WTC11 (cell line): ENCODE results near the gene PPP1R3F. TPM values are rescaled to one million over a fixed set of nuclear protein-coding genes. Genes with fewer than 3 reads are reported as not detected.

Source experiments
- ATAC-seq: fragments of 200-7000 bp; cut with Tn5 transposase; 2 replicates; pipeline ENCODE4 v1.10.0; 2021; ENCODE audit warnings: mild to moderate bottlenecking, moderate library complexity
- CTCF ChIA-PET: fragments of 300-600 bp; sonication (Branson Sonifier 250); formaldehyde crosslinking; loops from one replicate; lab custom pipeline; 2021; ENCODE audit warnings: antibody characterized with exemption; lab: Charles Lee
- POLR2A ChIA-PET: fragments of 350-600 bp; sonication (Branson Sonifier 250); formaldehyde crosslinking; loops from one replicate; lab custom pipeline; 2021; ENCODE audit warnings: antibody characterized with exemption; lab: Charles Lee
- DNase-seq: peaks from one replicate; pipeline ENCODE4 v3.0.0; 2021; ENCODE audit warnings: low spot score
- H3K27ac Mint-ChIP-seq: 2 replicates; pipeline ENCODE4 v1.8.0; 2021; ENCODE audit warnings: mixed read lengths
- H3K27me3 Mint-ChIP-seq: 2 replicates; pipeline ENCODE4 v1.8.0; 2021; ENCODE audit warnings: low read depth, mild to moderate bottlenecking, moderate library complexity, mixed read lengths
- H3K36me3 Mint-ChIP-seq: 2 replicates; pipeline ENCODE4 v1.8.0; 2021; ENCODE audit warnings: mixed read lengths
- H3K4me1 Mint-ChIP-seq: 2 replicates; pipeline ENCODE4 v1.8.0; 2022; ENCODE audit warnings: mixed read lengths
- H3K4me3 Mint-ChIP-seq: 2 replicates; pipeline ENCODE4 v1.8.0; 2021; ENCODE audit warnings: mild to moderate bottlenecking, moderate library complexity, mixed read lengths
- H3K9me3 Mint-ChIP-seq: 2 replicates; pipeline ENCODE4 v1.8.0; 2021; ENCODE audit warnings: mixed read lengths
- ELF4 ChIP-seq: sonication (generic); formaldehyde crosslinking; IDR thresholded peaks from 2 replicates; pipeline ENCODE4 v1.8.1; 2022; ENCODE audit warnings: low read depth, mild to moderate bottlenecking, moderate library complexity, missing genetic modification reagents
- JUN ChIP-seq: sonication (generic); formaldehyde crosslinking; IDR thresholded peaks from 2 replicates; pipeline ENCODE4 v1.8.0; 2023; ENCODE audit warnings: mild to moderate bottlenecking, missing genetic modification reagents
- SMAD3 ChIP-seq: sonication (generic); formaldehyde crosslinking; IDR thresholded peaks from 2 replicates; pipeline ENCODE4 v1.8.0; 2022; ENCODE audit warnings: missing genetic modification reagents, mild to moderate bottlenecking, borderline replicate concordance
- TEAD4 ChIP-seq: sonication (generic); formaldehyde crosslinking; IDR thresholded peaks from 2 replicates; pipeline ENCODE4 v1.8.0; 2022; ENCODE audit warnings: mild to moderate bottlenecking, missing genetic modification reagents
- total RNA-seq: library from RNA; stranded (reverse); gene quantifications from 3 replicates; pipeline ENCODE4 v1.2.3, GENCODE V29; 2021
- TF ChIP-seq, protein P1 (sequence below): sonication (generic); formaldehyde crosslinking; IDR thresholded peaks from 2 replicates; pipeline ENCODE4 v1.8.0; 2023; ENCODE audit warnings: missing genetic modification reagents, mild to moderate bottlenecking, borderline replicate concordance
- TF ChIP-seq, protein P2 (sequence below): fragments of 200-600 bp; IDR thresholded peaks from 2 replicates; pipeline ENCODE4 v1.8.0; 2022; ENCODE audit warnings: antibody characterized with exemption
- TF ChIP-seq, protein P3 (sequence below): sonication (generic); formaldehyde crosslinking; IDR thresholded peaks from 2 replicates; pipeline ENCODE4 v1.8.0; 2022; ENCODE audit warnings: mild to moderate bottlenecking, missing genetic modification reagents
- TF ChIP-seq, protein P4 (sequence below): sonication (generic); formaldehyde crosslinking; conservative IDR thresholded peaks from 2 replicates; pipeline ENCODE4 v1.8.1; 2022; ENCODE audit warnings: mild to moderate bottlenecking, missing genetic modification reagents
- TF ChIP-seq, protein P5 (sequence below): sonication (generic); formaldehyde crosslinking; IDR thresholded peaks from 2 replicates; pipeline ENCODE4 v1.8.1; 2023; ENCODE audit warnings: mild to moderate bottlenecking, missing genetic modification reagents
- TF ChIP-seq, protein P6 (sequence below): fragments of 250-450 bp; sonication (Bioruptor Pico); IDR thresholded peaks from 2 replicates; pipeline ENCODE4 v1.9.0; 2021; ENCODE audit warnings: mild to moderate bottlenecking, borderline replicate concordance
- TF ChIP-seq, protein P7 (sequence below): sonication (generic); formaldehyde crosslinking; IDR thresholded peaks from 2 replicates; pipeline ENCODE4 v1.8.1; 2023; ENCODE audit warnings: mild to moderate bottlenecking, missing genetic modification reagents, borderline replicate concordance
- TF ChIP-seq, protein P8 (sequence below): sonication (generic); formaldehyde crosslinking; IDR thresholded peaks from 2 replicates; pipeline ENCODE4 v1.8.0; 2022; ENCODE audit warnings: missing genetic modification reagents

Gene PPP1R3F
- total RNA-seq, 1 experiment from 2014 or later = 7.0 TPM

DNA sequence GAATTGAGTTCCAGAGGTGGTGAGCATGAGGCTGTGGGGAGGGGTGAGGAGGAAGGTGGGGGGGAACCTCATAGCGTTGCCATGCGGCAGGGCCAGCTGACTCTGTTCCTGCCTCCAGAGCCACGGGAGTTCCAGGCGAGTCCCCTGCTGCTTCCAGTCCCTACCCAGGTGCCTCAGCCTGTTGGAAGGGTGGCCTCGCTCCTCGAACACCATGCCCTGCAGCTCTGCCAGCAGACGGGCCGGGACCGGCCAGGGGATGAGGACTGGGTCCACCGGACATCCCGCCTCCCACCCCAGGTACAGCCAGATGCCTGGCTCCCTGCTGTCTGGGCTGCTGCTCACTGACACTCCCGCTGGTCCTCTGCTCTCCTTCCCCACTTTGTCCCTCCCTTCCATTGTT is 26.4 kb upstream of the PPP1R3F start:
- TF ChIP-seq, protein P1, sequence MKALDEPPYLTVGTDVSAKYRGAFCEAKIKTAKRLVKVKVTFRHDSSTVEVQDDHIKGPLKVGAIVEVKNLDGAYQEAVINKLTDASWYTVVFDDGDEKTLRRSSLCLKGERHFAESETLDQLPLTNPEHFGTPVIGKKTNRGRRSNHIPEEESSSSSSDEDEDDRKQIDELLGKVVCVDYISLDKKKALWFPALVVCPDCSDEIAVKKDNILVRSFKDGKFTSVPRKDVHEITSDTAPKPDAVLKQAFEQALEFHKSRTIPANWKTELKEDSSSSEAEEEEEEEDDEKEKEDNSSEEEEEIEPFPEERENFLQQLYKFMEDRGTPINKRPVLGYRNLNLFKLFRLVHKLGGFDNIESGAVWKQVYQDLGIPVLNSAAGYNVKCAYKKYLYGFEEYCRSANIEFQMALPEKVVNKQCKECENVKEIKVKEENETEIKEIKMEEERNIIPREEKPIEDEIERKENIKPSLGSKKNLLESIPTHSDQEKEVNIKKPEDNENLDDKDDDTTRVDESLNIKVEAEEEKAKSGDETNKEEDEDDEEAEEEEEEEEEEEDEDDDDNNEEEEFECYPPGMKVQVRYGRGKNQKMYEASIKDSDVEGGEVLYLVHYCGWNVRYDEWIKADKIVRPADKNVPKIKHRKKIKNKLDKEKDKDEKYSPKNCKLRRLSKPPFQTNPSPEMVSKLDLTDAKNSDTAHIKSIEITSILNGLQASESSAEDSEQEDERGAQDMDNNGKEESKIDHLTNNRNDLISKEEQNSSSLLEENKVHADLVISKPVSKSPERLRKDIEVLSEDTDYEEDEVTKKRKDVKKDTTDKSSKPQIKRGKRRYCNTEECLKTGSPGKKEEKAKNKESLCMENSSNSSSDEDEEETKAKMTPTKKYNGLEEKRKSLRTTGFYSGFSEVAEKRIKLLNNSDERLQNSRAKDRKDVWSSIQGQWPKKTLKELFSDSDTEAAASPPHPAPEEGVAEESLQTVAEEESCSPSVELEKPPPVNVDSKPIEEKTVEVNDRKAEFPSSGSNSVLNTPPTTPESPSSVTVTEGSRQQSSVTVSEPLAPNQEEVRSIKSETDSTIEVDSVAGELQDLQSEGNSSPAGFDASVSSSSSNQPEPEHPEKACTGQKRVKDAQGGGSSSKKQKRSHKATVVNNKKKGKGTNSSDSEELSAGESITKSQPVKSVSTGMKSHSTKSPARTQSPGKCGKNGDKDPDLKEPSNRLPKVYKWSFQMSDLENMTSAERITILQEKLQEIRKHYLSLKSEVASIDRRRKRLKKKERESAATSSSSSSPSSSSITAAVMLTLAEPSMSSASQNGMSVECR = no peak
- TF ChIP-seq, protein P2, sequence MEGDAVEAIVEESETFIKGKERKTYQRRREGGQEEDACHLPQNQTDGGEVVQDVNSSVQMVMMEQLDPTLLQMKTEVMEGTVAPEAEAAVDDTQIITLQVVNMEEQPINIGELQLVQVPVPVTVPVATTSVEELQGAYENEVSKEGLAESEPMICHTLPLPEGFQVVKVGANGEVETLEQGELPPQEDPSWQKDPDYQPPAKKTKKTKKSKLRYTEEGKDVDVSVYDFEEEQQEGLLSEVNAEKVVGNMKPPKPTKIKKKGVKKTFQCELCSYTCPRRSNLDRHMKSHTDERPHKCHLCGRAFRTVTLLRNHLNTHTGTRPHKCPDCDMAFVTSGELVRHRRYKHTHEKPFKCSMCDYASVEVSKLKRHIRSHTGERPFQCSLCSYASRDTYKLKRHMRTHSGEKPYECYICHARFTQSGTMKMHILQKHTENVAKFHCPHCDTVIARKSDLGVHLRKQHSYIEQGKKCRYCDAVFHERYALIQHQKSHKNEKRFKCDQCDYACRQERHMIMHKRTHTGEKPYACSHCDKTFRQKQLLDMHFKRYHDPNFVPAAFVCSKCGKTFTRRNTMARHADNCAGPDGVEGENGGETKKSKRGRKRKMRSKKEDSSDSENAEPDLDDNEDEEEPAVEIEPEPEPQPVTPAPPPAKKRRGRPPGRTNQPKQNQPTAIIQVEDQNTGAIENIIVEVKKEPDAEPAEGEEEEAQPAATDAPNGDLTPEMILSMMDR = no peak
- TF ChIP-seq, protein P3, sequence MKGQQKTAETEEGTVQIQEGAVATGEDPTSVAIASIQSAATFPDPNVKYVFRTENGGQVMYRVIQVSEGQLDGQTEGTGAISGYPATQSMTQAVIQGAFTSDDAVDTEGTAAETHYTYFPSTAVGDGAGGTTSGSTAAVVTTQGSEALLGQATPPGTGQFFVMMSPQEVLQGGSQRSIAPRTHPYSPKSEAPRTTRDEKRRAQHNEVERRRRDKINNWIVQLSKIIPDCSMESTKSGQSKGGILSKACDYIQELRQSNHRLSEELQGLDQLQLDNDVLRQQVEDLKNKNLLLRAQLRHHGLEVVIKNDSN (CRISPR knock-in tag) = no peak
- TF ChIP-seq, protein P4, sequence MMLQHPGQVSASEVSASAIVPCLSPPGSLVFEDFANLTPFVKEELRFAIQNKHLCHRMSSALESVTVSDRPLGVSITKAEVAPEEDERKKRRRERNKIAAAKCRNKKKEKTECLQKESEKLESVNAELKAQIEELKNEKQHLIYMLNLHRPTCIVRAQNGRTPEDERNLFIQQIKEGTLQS (CRISPR knock-in tag) = no peak
- TF ChIP-seq, protein P5, sequence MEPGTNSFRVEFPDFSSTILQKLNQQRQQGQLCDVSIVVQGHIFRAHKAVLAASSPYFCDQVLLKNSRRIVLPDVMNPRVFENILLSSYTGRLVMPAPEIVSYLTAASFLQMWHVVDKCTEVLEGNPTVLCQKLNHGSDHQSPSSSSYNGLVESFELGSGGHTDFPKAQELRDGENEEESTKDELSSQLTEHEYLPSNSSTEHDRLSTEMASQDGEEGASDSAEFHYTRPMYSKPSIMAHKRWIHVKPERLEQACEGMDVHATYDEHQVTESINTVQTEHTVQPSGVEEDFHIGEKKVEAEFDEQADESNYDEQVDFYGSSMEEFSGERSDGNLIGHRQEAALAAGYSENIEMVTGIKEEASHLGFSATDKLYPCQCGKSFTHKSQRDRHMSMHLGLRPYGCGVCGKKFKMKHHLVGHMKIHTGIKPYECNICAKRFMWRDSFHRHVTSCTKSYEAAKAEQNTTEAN (CRISPR knock-in tag) = no peak
- no peak for TF ChIP-seq SMAD3 (CRISPR knock-in tag)
- TF ChIP-seq, protein P6, sequence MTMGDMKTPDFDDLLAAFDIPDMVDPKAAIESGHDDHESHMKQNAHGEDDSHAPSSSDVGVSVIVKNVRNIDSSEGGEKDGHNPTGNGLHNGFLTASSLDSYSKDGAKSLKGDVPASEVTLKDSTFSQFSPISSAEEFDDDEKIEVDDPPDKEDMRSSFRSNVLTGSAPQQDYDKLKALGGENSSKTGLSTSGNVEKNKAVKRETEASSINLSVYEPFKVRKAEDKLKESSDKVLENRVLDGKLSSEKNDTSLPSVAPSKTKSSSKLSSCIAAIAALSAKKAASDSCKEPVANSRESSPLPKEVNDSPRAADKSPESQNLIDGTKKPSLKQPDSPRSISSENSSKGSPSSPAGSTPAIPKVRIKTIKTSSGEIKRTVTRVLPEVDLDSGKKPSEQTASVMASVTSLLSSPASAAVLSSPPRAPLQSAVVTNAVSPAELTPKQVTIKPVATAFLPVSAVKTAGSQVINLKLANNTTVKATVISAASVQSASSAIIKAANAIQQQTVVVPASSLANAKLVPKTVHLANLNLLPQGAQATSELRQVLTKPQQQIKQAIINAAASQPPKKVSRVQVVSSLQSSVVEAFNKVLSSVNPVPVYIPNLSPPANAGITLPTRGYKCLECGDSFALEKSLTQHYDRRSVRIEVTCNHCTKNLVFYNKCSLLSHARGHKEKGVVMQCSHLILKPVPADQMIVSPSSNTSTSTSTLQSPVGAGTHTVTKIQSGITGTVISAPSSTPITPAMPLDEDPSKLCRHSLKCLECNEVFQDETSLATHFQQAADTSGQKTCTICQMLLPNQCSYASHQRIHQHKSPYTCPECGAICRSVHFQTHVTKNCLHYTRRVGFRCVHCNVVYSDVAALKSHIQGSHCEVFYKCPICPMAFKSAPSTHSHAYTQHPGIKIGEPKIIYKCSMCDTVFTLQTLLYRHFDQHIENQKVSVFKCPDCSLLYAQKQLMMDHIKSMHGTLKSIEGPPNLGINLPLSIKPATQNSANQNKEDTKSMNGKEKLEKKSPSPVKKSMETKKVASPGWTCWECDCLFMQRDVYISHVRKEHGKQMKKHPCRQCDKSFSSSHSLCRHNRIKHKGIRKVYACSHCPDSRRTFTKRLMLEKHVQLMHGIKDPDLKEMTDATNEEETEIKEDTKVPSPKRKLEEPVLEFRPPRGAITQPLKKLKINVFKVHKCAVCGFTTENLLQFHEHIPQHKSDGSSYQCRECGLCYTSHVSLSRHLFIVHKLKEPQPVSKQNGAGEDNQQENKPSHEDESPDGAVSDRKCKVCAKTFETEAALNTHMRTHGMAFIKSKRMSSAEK (CRISPR knock-in tag) = no peak
- TF ChIP-seq TEAD4 (CRISPR knock-in tag) = no peak
- TF ChIP-seq JUN (CRISPR knock-in tag) = no peak
- TF ChIP-seq ELF4 (CRISPR knock-in tag) = no peak
- TF ChIP-seq, protein P7, sequence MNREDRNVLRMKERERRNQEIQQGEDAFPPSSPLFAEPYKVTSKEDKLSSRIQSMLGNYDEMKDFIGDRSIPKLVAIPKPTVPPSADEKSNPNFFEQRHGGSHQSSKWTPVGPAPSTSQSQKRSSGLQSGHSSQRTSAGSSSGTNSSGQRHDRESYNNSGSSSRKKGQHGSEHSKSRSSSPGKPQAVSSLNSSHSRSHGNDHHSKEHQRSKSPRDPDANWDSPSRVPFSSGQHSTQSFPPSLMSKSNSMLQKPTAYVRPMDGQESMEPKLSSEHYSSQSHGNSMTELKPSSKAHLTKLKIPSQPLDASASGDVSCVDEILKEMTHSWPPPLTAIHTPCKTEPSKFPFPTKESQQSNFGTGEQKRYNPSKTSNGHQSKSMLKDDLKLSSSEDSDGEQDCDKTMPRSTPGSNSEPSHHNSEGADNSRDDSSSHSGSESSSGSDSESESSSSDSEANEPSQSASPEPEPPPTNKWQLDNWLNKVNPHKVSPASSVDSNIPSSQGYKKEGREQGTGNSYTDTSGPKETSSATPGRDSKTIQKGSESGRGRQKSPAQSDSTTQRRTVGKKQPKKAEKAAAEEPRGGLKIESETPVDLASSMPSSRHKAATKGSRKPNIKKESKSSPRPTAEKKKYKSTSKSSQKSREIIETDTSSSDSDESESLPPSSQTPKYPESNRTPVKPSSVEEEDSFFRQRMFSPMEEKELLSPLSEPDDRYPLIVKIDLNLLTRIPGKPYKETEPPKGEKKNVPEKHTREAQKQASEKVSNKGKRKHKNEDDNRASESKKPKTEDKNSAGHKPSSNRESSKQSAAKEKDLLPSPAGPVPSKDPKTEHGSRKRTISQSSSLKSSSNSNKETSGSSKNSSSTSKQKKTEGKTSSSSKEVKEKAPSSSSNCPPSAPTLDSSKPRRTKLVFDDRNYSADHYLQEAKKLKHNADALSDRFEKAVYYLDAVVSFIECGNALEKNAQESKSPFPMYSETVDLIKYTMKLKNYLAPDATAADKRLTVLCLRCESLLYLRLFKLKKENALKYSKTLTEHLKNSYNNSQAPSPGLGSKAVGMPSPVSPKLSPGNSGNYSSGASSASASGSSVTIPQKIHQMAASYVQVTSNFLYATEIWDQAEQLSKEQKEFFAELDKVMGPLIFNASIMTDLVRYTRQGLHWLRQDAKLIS (CRISPR knock-in tag) = no peak
- TF ChIP-seq, protein P8, sequence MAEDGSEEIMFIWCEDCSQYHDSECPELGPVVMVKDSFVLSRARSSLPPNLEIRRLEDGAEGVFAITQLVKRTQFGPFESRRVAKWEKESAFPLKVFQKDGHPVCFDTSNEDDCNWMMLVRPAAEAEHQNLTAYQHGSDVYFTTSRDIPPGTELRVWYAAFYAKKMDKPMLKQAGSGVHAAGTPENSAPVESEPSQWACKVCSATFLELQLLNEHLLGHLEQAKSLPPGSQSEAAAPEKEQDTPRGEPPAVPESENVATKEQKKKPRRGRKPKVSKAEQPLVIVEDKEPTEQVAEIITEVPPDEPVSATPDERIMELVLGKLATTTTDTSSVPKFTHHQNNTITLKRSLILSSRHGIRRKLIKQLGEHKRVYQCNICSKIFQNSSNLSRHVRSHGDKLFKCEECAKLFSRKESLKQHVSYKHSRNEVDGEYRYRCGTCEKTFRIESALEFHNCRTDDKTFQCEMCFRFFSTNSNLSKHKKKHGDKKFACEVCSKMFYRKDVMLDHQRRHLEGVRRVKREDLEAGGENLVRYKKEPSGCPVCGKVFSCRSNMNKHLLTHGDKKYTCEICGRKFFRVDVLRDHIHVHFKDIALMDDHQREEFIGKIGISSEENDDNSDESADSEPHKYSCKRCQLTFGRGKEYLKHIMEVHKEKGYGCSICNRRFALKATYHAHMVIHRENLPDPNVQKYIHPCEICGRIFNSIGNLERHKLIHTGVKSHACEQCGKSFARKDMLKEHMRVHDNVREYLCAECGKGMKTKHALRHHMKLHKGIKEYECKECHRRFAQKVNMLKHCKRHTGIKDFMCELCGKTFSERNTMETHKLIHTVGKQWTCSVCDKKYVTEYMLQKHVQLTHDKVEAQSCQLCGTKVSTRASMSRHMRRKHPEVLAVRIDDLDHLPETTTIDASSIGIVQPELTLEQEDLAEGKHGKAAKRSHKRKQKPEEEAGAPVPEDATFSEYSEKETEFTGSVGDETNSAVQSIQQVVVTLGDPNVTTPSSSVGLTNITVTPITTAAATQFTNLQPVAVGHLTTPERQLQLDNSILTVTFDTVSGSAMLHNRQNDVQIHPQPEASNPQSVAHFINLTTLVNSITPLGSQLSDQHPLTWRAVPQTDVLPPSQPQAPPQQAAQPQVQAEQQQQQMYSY (CRISPR knock-in tag) = no peak
- ChIA-PET POLR2A (no interaction called here), CTCF (no interaction called here)
- H3K4me3 Mint-ChIP-seq = no peak overlapping the region
- no peaks in the 10 kb centered on the region for H3K27me3 Mint-ChIP-seq
- H3K4me1 Mint-ChIP-seq = no peaks in the 10 kb centered on the region
- ATAC-seq (no peak), DNase-seq (no peak)
- no peaks in the 10 kb centered on the region for H3K9me3 Mint-ChIP-seq
- H3K36me3 Mint-ChIP-seq = peaks cover 3% of the 10 kb centered on the region; the same call in 1 of the 2 replicates
- no peak overlapping the region for H3K27ac Mint-ChIP-seq
